Measurements from ENCODE around the gene MEF2C. TPM values are rescaled to one million over a fixed set of nuclear protein-coding genes. Genes with fewer than 3 reads are reported as not detected.

The MEF2C gene
- total RNA-seq, 4 donors from 2014 or later, result 17.3 to 58.0 (median 23.5) TPM

DNA sequence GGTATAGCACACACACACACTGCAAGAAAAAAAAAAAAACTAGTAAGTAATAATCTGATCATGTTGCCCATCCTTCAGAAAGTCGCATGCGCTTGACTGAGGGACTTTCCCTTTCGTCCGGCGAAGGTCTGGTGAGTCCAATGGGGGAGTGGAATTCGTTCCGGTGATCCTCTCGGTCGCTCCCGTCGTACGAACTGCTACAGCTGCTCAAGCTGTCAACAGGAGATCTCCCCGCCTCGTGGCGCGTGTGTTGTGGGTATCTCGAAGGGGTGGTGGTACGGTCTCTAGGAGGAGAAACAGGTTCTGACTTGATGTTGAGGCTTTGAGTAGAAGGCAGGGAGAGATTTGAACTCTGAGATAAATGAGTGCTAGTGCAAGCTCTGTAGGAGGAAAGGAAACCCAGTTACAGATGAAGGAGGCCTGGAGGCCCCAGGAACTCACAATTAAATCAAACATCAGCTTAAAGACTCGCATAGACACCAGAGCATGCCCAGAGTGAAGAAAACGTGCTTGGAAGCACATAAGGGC lies 160.4 kb downstream of the MEF2C start:
- Histone ChIP-seq H3K27ac (no peak overlapping the region), H3K4me3 (no peak overlapping the region), H3K27me3 (no peaks in the 10 kb centered on the region), H3K9me3 (no peaks in the 10 kb centered on the region), H3K4me1 (peaks cover 0 to 9% (median 0%) of the 10 kb centered on the region in 4 donors), H3K36me3 (peaks cover 0 to 5% (median 0%) of the 10 kb centered on the region in 4 donors)
- intact Hi-C loops (cut with DNase I; ENCODE audit: low total_unique reads), result no loop called here
- no peak for DNase-seq
- in situ Hi-C loops (cut with MboI; ENCODE audit: low pct_ligation_motif_present in 1 of 4, low pct_unique_long_range_greater_than_20kb in 1 of 4, low sequenced_read_pairs in 3 of 4), result loop anchor here in 3 of 4 donors (10.0 to 25.0 kb wide), 3 partner anchors 1465 to 1542 kb away; no protein-coding TSS in a partner anchor
- 72 to 90% methylated on average over 11 to 20 of the region's 20 CpGs for WGBS, 2 donors (ENCODE audit: low coverage in 1 of 2)
- TF ChIP-seq, protein P1, sequence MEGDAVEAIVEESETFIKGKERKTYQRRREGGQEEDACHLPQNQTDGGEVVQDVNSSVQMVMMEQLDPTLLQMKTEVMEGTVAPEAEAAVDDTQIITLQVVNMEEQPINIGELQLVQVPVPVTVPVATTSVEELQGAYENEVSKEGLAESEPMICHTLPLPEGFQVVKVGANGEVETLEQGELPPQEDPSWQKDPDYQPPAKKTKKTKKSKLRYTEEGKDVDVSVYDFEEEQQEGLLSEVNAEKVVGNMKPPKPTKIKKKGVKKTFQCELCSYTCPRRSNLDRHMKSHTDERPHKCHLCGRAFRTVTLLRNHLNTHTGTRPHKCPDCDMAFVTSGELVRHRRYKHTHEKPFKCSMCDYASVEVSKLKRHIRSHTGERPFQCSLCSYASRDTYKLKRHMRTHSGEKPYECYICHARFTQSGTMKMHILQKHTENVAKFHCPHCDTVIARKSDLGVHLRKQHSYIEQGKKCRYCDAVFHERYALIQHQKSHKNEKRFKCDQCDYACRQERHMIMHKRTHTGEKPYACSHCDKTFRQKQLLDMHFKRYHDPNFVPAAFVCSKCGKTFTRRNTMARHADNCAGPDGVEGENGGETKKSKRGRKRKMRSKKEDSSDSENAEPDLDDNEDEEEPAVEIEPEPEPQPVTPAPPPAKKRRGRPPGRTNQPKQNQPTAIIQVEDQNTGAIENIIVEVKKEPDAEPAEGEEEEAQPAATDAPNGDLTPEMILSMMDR (IDR thresholded peaks at IDR 0.05), result no peak
- no peak for TF ChIP-seq EP300 (IDR thresholded peaks at IDR 0.05; ENCODE audit: low read depth)
- TF ChIP-seq POLR2A (IDR thresholded peaks at IDR 0.05), result no peak
- TF ChIP-seq POLR2AphosphoS5 (IDR thresholded peaks at IDR 0.05), result no peak

DNA sequence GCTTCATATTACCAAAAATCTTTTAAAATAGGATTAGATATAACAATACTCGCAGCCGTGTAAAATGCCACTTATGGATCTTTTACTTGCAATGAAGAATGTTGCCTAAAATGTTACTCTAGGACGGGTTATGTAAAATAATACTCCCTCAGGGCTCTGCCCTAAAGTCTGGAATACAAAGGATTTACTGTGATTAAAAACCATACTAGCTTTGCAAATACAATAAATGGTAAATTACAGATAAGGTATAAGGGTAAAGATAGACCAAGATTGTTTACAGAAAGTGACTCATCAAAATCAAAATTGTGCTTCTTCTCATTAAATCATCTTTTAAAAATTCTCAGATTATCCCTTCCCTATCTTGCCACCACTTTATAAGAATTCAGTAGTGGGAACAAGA lies 163.6 kb downstream of the MEF2C start:
- H3K27ac ChIP-seq, result no peak overlapping the region
- H3K9me3 ChIP-seq, result no peaks in the 10 kb centered on the region
- TF ChIP-seq POLR2A (IDR thresholded peaks at IDR 0.05) (no peak), POLR2AphosphoS5 (IDR thresholded peaks at IDR 0.05) (no peak), EP300 (IDR thresholded peaks at IDR 0.05; ENCODE audit: low read depth) (no peak)
- TF ChIP-seq, protein P1 (IDR thresholded peaks at IDR 0.05), result no peak
- in situ Hi-C loops (cut with MboI; ENCODE audit: low pct_ligation_motif_present in 1 of 4, low pct_unique_long_range_greater_than_20kb in 1 of 4, low sequenced_read_pairs in 3 of 4), result loop anchor here in 3 of 4 donors (25.0 kb wide), 2 partner anchors 1468 to 1543 kb away; no protein-coding TSS in a partner anchor
- H3K4me3 ChIP-seq, result no peak overlapping the region
- H3K27me3 ChIP-seq, result no peaks in the 10 kb centered on the region
- peaks cover 0 to 9% (median 0%) of the 10 kb centered on the region in 4 donors for H3K4me1 ChIP-seq
- intact Hi-C loops (cut with DNase I; ENCODE audit: low total_unique reads), result no loop called here
- WGBS, 2 donors (ENCODE audit: low coverage in 1 of 2), result 59 to 64% methylated on average over 3 of the region's 3 CpGs
- DNase-seq, result no peak
- H3K36me3 ChIP-seq, result peaks cover 0 to 5% (median 0%) of the 10 kb centered on the region in 4 donors

DNA sequence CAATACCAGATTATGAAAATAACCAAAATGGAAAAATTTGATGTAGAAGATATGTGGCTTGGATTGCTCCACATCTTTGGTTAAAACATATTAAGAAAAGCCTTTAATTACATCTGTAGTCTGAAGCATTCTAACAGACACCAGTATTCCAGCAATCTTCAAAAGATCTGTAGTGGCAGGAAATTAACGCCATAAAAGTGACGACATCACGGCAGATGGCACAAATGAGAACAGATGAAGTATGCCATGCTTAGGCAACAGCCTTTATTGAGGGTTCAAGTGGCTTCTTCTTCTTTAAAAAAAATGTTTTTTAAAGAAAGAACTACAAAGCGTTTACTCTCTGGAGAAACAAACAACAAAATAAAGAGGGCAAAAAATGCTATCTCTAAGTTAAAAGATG lies 164.2 kb downstream of the MEF2C start:
- Histone ChIP-seq H3K4me3 (no peak overlapping the region), H3K9me3 (no peaks in the 10 kb centered on the region), H3K36me3 (peaks cover 0 to 5% (median 0%) of the 10 kb centered on the region in 4 donors), H3K27ac (no peak overlapping the region), H3K4me1 (peaks cover 0 to 9% (median 0%) of the 10 kb centered on the region in 4 donors), H3K27me3 (no peaks in the 10 kb centered on the region)
- intact Hi-C loops (cut with DNase I; ENCODE audit: low total_unique reads), result no loop called here
- no peak for TF ChIP-seq EP300 (IDR thresholded peaks at IDR 0.05; ENCODE audit: low read depth)
- no peak for TF ChIP-seq POLR2A (IDR thresholded peaks at IDR 0.05)
- TF ChIP-seq, protein P1 (IDR thresholded peaks at IDR 0.05), result no peak
- no peak for TF ChIP-seq POLR2AphosphoS5 (IDR thresholded peaks at IDR 0.05)
- in situ Hi-C loops (cut with MboI; ENCODE audit: low pct_ligation_motif_present in 1 of 4, low pct_unique_long_range_greater_than_20kb in 1 of 4, low sequenced_read_pairs in 3 of 4), result loop anchor here in 3 of 4 donors (25.0 kb wide), 2 partner anchors 1469 to 1544 kb away; no protein-coding TSS in a partner anchor
- no peak for DNase-seq
- WGBS, 2 donors (ENCODE audit: low coverage in 1 of 2), result 31 to 57% methylated on average over 4 of the region's 4 CpGs

DNA sequence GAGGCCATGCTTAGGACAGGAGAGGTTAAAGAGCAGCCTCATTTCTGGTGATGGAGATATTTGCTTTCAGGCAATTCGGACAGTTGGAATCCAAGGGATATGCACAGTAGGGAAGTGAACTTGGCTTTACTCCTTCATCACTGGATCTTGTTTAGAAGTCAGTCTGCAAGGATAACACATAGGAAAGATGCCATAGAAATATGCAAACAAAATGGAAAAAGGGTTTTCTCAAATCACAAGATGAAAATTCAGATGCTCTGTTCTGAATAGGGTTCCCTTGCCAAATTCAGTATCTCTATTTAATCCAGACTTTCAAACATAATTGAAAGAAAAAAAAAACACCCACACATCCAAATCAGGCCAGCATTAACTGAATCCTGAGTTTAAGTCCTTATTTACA lies 166.9 kb downstream of the MEF2C start:
- H3K27ac ChIP-seq, result no peak overlapping the region
- no peaks in the 10 kb centered on the region for H3K9me3 ChIP-seq
- 88% methylated on average over 1 of the region's 1 CpG; no CpG with 5 or more reads in 1 of the 2 donors for WGBS, 2 donors (ENCODE audit: low coverage in 1 of 2)
- intact Hi-C loops (cut with DNase I; ENCODE audit: low total_unique reads), result no loop called here
- no peak overlapping the region for H3K4me3 ChIP-seq
- in situ Hi-C loops (cut with MboI; ENCODE audit: low pct_ligation_motif_present in 1 of 4, low pct_unique_long_range_greater_than_20kb in 1 of 4, low sequenced_read_pairs in 3 of 4), result loop anchor here in 3 of 4 donors (25.0 kb wide), 2 partner anchors 1471 to 1546 kb away; no protein-coding TSS in a partner anchor
- H3K27me3 ChIP-seq, result no peaks in the 10 kb centered on the region
- TF ChIP-seq POLR2A (IDR thresholded peaks at IDR 0.05) (no peak), POLR2AphosphoS5 (IDR thresholded peaks at IDR 0.05) (no peak), EP300 (IDR thresholded peaks at IDR 0.05; ENCODE audit: low read depth) (no peak)
- TF ChIP-seq, protein P1 (IDR thresholded peaks at IDR 0.05), result no peak
- DNase-seq, result no peak
- H3K36me3 ChIP-seq, result peaks cover 0 to 5% (median 0%) of the 10 kb centered on the region in 4 donors
- H3K4me1 ChIP-seq, result peaks cover 0 to 9% (median 0%) of the 10 kb centered on the region in 4 donors
